OCI-LY1 (cell line): ENCODE results near the gene HES2.
"Not testable (repeated sequence)": the region's sequence is repeated elsewhere in the genome, so short reads cannot be mapped to it uniquely, and the experiment has no call there.

Source experiments
- H2AFZ ChIP-seq: fragments of 200-600 bp; sonication (generic), shearing (Covaris generic); 2 replicates; pipeline ENCODE4 v1.6.0; 2014; ENCODE audit warnings: antibody characterized with exemption, mild to moderate bottlenecking, low read length
- H3F3A ChIP-seq: fragments of 200-600 bp; sonication (generic), shearing (Covaris generic); 2 replicates; pipeline ENCODE4 v1.6.0; 2014; ENCODE audit warnings: mild to moderate bottlenecking, antibody characterized with exemption, low read length, moderate library complexity; ENCODE audit not compliant: insufficient read depth
- H3K27ac ChIP-seq: fragments of 200-600 bp; sonication (generic); 2 replicates; pipeline ENCODE4 v1.5.1; 2014; ENCODE audit warnings: low read length, mixed run types, mild to moderate bottlenecking, low read depth; ENCODE audit not compliant: poor library complexity, severe bottlenecking
- H3K27me3 ChIP-seq: fragments of 200-600 bp; sonication (generic); 2 replicates; pipeline ENCODE4 v1.6.0; 2014; ENCODE audit warnings: antibody characterized with exemption, mild to moderate bottlenecking, low read length, moderate library complexity; ENCODE audit not compliant: insufficient read depth
- H3K36me3 ChIP-seq: fragments of 200-600 bp; sonication (generic); 2 replicates; pipeline ENCODE4 v1.6.1; 2014; ENCODE audit warnings: mild to moderate bottlenecking, antibody characterized with exemption, low read length, moderate library complexity, mixed read lengths; ENCODE audit not compliant: insufficient read depth
- H3K4me1 ChIP-seq: fragments of 200-600 bp; sonication (generic); 2 replicates; pipeline ENCODE4 v1.5.1; 2014; ENCODE audit warnings: mild to moderate bottlenecking, low read length, moderate library complexity; ENCODE audit not compliant: insufficient read depth, severe bottlenecking
- H3K4me2 ChIP-seq: fragments of 200-600 bp; sonication (generic), shearing (Covaris generic); 2 replicates; pipeline ENCODE4 v1.6.1; 2014; ENCODE audit warnings: low read length
- H3K4me3 ChIP-seq: fragments of 200-600 bp; sonication (generic); 2 replicates; pipeline ENCODE4 v1.5.1; 2014; ENCODE audit warnings: low read length, low read depth, mild to moderate bottlenecking, mixed read lengths; ENCODE audit not compliant: poor library complexity, severe bottlenecking
- H3K79me2 ChIP-seq: fragments of 200-600 bp; shearing (Covaris generic); 2 replicates; pipeline ENCODE4 v1.6.1; 2016; ENCODE audit warnings: mixed run types, low read length, mixed read lengths; ENCODE audit not compliant: insufficient read depth
- H3K9ac ChIP-seq: fragments of 200-600 bp; sonication (generic), shearing (Covaris generic); 2 replicates; pipeline ENCODE4 v1.6.1; 2014; ENCODE audit warnings: mild to moderate bottlenecking, low read length, mixed read lengths
- H3K9me2 ChIP-seq: fragments of 200-600 bp; sonication (generic), shearing (Covaris generic); 2 replicates; pipeline ENCODE4 v1.6.1; 2014; ENCODE audit warnings: low read depth, mild to moderate bottlenecking, low read length, mixed read lengths
- H3K9me3 ChIP-seq: fragments of 200-600 bp; shearing (Covaris generic); 2 replicates; pipeline ENCODE4 v1.6.1; 2014; ENCODE audit warnings: low read length, mixed read lengths
- H4K20me1 ChIP-seq: fragments of 200-600 bp; sonication (generic), shearing (Covaris generic); 2 replicates; pipeline ENCODE4 v1.6.0; 2016; ENCODE audit warnings: mild to moderate bottlenecking, low read length; ENCODE audit not compliant: insufficient read depth
- CTCF ChIP-seq: fragments of 200-600 bp; sonication (generic), shearing (Covaris generic); IDR thresholded peaks from 2 replicates; pipeline ENCODE4 v1.5.1; 2017; ENCODE audit warnings: mild to moderate bottlenecking, antibody characterized with exemption, low read length, moderate library complexity, mixed read lengths
- EZH2 ChIP-seq: fragments of 200-600 bp; sonication (generic), shearing (Covaris generic); IDR thresholded peaks from 2 replicates; pipeline ENCODE4 v1.8.0; 2017; ENCODE audit warnings: borderline replicate concordance, mixed run types, mild to moderate bottlenecking, antibody characterized with exemption, low read length, moderate library complexity, mixed read lengths

HES2 gene

GRCh38 chr1:6450943-6451373, 31.2 kb upstream of the HES2 start:
- TF ChIP-seq CTCF (no peak), EZH2 (no peak)
- H3K36me3 ChIP-seq, result no peaks in the 10 kb centered on the region
- H3K9ac ChIP-seq, result no peak overlapping the region
- H4K20me1 ChIP-seq, result no peaks in the 10 kb centered on the region
- no peaks in the 10 kb centered on the region for H3K79me2 ChIP-seq
- H3K27ac ChIP-seq, result no peak overlapping the region
- H3K4me1 ChIP-seq, result peaks cover 16% of the 10 kb centered on the region
- no peak overlapping the region for H3K4me3 ChIP-seq
- H3K9me2 ChIP-seq, result no peaks in the 10 kb centered on the region
- H3K4me2 ChIP-seq, result no peak overlapping the region
- H3K9me3 ChIP-seq, result no peaks in the 10 kb centered on the region
- H3K27me3 ChIP-seq, result peaks cover 8% of the 10 kb centered on the region
- no peaks in the 10 kb centered on the region for H3F3A ChIP-seq
- no peak overlapping the region for H2AFZ ChIP-seq

GRCh38 chr1:6450486-6450885, 30.8 kb upstream of the HES2 start:
- not testable (repeated sequence) for H3K79me2 ChIP-seq, H3K27me3 ChIP-seq, H3K36me3 ChIP-seq, H3K9me3 ChIP-seq, H3K27ac ChIP-seq, H3K4me3 ChIP-seq, H4K20me1 ChIP-seq, H2AFZ ChIP-seq, H3F3A ChIP-seq, H3K4me2 ChIP-seq, H3K9me2 ChIP-seq, H3K9ac ChIP-seq
- peaks cover 16% of the 10 kb centered on the region for H3K4me1 ChIP-seq

- H4K20me1 ChIP-seq, result no peaks in the 10 kb centered on the region
- no peak overlapping the region for H3K4me2 ChIP-seq
These were observed 30.3 kb upstream of the HES2 start for GRCh38 chr1:6450005-6450450.

More at GRCh38 chr1:6450005-6450450, 30.3 kb upstream of the HES2 start:
- no peaks in the 10 kb centered on the region for H3K9me2 ChIP-seq
- H2AFZ ChIP-seq, result no peak overlapping the region
- no peak for TF ChIP-seq EZH2
- no peak for TF ChIP-seq CTCF
- H3K9me3 ChIP-seq, result no peaks in the 10 kb centered on the region
- no peaks in the 10 kb centered on the region for H3K36me3 ChIP-seq
- peaks cover 8% of the 10 kb centered on the region for H3K27me3 ChIP-seq
- peaks cover 16% of the 10 kb centered on the region for H3K4me1 ChIP-seq
- H3F3A ChIP-seq, result no peaks in the 10 kb centered on the region
- H3K79me2 ChIP-seq, result no peaks in the 10 kb centered on the region
- no peak overlapping the region for H3K4me3 ChIP-seq
- H3K9ac ChIP-seq, result no peak overlapping the region
- H3K27ac ChIP-seq, result no peak overlapping the region
